WTC11 (cell line): Measurements from ENCODE around the gene CDK8.

Source experiments
- SP1 ChIP-seq: sonication (generic); formaldehyde crosslinking; conservative IDR thresholded peaks from 2 replicates; pipeline ENCODE4 v1.8.1; 2022; ENCODE audit warnings: missing genetic modification reagents
- ZNF121 ChIP-seq: sonication (generic); formaldehyde crosslinking; IDR thresholded peaks from 2 replicates; pipeline ENCODE4 v1.8.0; 2023; ENCODE audit warnings: missing genetic modification reagents
- TF ChIP-seq, protein P1 (sequence below): sonication (generic); formaldehyde crosslinking; IDR thresholded peaks from 2 replicates; pipeline ENCODE4 v1.8.0; 2022; ENCODE audit warnings: mild to moderate bottlenecking, missing genetic modification reagents
- TF ChIP-seq, protein P2 (sequence below): sonication (generic); formaldehyde crosslinking; IDR thresholded peaks from 2 replicates; pipeline ENCODE4 v1.8.0; 2023; ENCODE audit warnings: mild to moderate bottlenecking, missing genetic modification reagents
- TF ChIP-seq, protein P3 (sequence below): fragments of 200-600 bp; IDR thresholded peaks from 2 replicates; pipeline ENCODE4 v1.8.0; 2022; ENCODE audit warnings: antibody characterized with exemption
- TF ChIP-seq, protein P4 (sequence below): sonication (generic); formaldehyde crosslinking; IDR thresholded peaks from 2 replicates; pipeline ENCODE4 v1.8.1; 2023; ENCODE audit warnings: mild to moderate bottlenecking, missing genetic modification reagents, moderate library complexity

DNA sequence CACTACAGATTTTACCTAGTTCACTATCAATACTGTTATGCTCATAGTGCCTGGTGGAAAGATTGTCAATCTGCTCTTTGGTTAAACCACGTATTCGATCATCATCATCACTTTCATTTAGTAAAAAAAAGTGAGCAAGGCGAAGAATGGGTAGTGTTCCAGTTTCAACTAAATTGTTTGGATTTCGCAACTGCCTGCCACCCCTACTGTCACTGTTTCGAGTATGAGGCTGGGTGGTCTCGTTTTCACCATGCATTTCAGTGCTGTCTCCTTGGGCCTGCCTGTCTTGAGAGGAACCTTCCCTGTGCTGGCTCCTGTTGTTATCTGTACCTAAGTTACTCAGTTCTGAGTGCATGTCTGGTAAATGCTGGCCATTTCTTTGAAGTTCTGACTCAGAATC lies 39.9 kb upstream of the CDK8 start:
- TF ChIP-seq, protein P1, sequence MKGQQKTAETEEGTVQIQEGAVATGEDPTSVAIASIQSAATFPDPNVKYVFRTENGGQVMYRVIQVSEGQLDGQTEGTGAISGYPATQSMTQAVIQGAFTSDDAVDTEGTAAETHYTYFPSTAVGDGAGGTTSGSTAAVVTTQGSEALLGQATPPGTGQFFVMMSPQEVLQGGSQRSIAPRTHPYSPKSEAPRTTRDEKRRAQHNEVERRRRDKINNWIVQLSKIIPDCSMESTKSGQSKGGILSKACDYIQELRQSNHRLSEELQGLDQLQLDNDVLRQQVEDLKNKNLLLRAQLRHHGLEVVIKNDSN (CRISPR knock-in tag), result no peak
- TF ChIP-seq, protein P2, sequence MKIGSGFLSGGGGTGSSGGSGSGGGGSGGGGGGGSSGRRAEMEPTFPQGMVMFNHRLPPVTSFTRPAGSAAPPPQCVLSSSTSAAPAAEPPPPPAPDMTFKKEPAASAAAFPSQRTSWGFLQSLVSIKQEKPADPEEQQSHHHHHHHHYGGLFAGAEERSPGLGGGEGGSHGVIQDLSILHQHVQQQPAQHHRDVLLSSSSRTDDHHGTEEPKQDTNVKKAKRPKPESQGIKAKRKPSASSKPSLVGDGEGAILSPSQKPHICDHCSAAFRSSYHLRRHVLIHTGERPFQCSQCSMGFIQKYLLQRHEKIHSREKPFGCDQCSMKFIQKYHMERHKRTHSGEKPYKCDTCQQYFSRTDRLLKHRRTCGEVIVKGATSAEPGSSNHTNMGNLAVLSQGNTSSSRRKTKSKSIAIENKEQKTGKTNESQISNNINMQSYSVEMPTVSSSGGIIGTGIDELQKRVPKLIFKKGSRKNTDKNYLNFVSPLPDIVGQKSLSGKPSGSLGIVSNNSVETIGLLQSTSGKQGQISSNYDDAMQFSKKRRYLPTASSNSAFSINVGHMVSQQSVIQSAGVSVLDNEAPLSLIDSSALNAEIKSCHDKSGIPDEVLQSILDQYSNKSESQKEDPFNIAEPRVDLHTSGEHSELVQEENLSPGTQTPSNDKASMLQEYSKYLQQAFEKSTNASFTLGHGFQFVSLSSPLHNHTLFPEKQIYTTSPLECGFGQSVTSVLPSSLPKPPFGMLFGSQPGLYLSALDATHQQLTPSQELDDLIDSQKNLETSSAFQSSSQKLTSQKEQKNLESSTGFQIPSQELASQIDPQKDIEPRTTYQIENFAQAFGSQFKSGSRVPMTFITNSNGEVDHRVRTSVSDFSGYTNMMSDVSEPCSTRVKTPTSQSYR (CRISPR knock-in tag), result no peak
- TF ChIP-seq SP1 (CRISPR knock-in tag) (no peak), ZNF121 (CRISPR knock-in tag) (no peak)
- TF ChIP-seq, protein P3, sequence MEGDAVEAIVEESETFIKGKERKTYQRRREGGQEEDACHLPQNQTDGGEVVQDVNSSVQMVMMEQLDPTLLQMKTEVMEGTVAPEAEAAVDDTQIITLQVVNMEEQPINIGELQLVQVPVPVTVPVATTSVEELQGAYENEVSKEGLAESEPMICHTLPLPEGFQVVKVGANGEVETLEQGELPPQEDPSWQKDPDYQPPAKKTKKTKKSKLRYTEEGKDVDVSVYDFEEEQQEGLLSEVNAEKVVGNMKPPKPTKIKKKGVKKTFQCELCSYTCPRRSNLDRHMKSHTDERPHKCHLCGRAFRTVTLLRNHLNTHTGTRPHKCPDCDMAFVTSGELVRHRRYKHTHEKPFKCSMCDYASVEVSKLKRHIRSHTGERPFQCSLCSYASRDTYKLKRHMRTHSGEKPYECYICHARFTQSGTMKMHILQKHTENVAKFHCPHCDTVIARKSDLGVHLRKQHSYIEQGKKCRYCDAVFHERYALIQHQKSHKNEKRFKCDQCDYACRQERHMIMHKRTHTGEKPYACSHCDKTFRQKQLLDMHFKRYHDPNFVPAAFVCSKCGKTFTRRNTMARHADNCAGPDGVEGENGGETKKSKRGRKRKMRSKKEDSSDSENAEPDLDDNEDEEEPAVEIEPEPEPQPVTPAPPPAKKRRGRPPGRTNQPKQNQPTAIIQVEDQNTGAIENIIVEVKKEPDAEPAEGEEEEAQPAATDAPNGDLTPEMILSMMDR, result no peak
- TF ChIP-seq, protein P4, sequence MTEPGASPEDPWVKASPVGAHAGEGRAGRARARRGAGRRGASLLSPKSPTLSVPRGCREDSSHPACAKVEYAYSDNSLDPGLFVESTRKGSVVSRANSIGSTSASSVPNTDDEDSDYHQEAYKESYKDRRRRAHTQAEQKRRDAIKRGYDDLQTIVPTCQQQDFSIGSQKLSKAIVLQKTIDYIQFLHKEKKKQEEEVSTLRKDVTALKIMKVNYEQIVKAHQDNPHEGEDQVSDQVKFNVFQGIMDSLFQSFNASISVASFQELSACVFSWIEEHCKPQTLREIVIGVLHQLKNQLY (CRISPR knock-in tag), result no peak
